HFF-Myc (cell line): ENCODE results near the gene NPAS2.

ENCODE experiments used
- DNase-seq: peaks from one replicate; pipeline ENCODE4 v3.0.0-alpha.2; 2011; ENCODE audit warnings: low read depth; ENCODE audit errors: extremely low read depth
- H3K4me3 ChIP-seq: replicated peaks from 2 replicates; pipeline ENCODE4 v1.5.1; 2011; ENCODE audit warnings: low read depth, mild to moderate bottlenecking, control low read depth, low read length
- TF ChIP-seq, protein P1 (sequence below): IDR thresholded peaks from 2 replicates; pipeline ENCODE4 v1.5.1; 2012; ENCODE audit warnings: mild to moderate bottlenecking, low read depth, low read length, control low read depth; ENCODE audit errors: missing control alignments

Gene NPAS2

DNA sequence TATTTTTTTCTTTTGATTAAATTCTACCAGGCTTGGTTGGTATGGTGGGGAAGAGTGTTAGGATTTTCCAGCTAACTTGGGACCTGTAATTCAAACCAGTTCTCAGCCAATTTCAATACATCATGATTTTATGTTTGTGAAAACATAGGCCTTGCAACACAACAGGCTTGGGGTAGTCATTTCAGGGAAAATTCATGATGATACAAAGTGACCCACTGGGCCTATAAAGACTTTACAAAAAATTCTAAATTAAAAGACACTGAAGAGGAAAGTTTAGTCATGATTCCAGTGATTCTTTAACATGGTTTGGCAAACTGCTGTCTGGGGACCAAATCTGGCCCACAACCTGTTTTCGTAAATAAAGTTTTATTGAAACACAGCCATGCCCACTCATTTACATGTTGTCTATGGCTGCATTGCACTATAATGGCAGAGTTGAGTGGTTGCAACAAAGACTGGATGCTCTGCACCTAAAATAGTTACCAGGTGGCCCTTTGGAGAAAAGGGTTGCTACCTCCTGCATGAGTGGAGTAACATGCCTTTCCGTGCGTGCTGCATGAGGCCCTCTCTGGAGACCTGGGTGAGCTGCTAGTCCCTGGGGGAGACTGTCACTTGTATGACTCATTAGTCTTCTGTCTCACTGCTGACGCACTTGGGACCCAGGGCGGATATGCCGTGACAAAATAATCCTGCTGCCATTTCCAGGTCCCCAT is 73.6 kb downstream of the NPAS2 start:
- TF ChIP-seq, protein P1, sequence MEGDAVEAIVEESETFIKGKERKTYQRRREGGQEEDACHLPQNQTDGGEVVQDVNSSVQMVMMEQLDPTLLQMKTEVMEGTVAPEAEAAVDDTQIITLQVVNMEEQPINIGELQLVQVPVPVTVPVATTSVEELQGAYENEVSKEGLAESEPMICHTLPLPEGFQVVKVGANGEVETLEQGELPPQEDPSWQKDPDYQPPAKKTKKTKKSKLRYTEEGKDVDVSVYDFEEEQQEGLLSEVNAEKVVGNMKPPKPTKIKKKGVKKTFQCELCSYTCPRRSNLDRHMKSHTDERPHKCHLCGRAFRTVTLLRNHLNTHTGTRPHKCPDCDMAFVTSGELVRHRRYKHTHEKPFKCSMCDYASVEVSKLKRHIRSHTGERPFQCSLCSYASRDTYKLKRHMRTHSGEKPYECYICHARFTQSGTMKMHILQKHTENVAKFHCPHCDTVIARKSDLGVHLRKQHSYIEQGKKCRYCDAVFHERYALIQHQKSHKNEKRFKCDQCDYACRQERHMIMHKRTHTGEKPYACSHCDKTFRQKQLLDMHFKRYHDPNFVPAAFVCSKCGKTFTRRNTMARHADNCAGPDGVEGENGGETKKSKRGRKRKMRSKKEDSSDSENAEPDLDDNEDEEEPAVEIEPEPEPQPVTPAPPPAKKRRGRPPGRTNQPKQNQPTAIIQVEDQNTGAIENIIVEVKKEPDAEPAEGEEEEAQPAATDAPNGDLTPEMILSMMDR = no peak
- H3K4me3 ChIP-seq = no peak overlapping the region
- no peak for DNase-seq

DNA sequence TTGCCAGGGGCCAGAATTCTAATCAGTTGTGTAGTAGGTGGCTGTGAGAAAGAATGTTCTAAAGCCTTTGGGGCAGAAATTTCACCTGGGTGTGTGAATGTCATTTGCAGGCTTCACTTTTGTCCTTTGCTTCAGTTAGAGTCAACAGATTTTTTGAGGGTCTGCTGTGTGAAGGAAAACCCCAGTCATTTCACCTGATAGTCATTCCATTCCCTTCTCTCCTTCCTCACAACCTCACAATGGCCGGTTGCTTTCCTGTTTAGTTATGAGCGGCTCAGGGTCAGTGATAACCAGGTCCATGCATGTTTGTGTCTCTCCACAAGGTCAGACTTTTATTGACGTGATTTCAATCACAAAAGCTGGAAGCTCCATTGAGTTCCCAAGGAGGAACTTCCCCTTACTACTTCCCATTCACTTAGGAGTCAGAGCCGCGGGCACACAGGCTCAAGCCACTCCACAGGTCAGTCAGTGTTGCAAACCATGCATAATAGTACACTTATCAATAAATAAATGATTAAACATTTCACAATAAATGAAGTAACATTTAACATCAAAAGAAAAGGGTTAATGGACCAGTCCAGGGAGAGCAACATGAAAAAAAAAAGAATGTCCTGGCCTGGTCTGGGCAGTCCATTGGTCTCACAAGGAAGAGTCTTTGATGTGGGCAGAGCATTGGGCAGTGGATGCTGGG is 74.3 kb downstream of the NPAS2 start:
- no peak for DNase-seq
- TF ChIP-seq, protein P1 = no peak
- no peak overlapping the region for H3K4me3 ChIP-seq

DNA sequence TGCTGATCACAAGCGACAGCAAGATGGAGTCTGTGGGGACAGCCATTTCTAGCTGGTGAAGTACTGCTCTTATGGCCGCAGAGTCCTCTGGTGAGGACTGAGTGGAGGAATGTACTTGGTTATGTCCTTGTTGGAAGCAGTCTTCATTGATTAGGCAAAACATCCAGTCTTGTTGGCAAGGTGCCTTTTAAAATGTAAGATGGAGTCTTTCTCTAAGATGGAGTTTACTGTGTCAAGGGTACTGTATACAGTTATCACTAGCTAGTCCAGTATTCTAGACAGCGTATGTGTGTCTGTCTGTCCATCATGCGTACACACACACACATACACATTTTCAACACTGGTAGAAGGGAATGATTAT is 74.8 kb downstream of the NPAS2 start:
- no peak overlapping the region for H3K4me3 ChIP-seq
- TF ChIP-seq, protein P1 = no peak
- no peak for DNase-seq

DNA sequence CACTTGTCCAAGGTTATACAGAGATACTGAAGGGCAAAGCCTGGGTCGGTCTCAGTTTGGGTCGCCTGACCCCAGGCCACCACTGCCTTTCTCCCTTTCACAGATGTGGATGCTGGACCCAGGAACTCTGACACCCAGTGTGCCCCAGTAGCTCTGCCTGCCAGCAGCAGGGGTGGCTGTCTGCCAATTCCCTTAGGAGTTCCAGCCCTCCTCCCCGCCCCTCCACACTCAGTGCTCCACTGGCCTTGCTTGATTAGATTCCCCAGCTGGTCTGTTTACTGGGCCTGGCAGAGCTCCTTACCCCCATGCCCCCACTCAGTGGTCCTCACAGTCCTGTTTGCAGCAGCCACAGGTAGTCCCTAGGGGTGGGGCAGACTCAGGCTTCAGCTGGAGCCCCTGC is 75.5 kb downstream of the NPAS2 start:
- TF ChIP-seq, protein P1 = no peak
- H3K4me3 ChIP-seq = no peak overlapping the region
- DNase-seq = no peak

DNA sequence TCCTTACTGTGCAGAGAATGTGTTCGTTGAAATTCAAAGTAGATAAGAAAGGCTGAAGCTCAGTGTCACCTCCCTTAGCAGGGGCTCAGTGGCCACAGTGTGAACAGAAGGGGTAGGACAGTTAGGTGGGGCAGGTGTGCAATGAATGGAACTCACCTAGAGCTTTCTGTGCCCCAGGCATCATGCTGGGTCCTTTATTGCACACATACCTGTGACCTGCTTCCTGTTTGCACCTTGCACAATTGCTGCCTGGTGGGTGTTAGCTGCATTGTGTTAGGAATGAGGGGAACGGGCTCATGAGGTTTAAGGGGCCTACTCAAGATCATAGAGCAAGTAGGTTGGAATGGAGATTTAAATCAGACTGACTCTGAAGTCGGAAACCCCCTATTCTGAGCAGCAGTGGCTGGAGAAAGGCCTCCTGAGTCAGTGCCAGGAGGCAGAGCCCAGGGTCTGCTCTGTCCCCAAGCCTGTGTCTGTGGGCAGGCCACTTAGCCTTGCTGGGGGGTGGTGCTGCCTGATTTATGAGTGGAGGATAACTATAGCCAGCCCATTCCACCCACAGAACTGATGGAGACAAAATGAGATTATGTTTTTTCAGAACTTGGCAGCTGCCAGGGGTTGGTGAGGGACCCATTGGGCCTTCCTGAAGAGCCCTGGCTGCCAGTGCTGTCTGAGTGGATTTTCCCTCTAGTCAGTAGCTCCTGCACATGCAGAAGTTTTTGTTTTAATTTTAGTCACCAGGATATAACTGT is 76.2 kb downstream of the NPAS2 start:
- DNase-seq = no peak
- H3K4me3 ChIP-seq = no peak overlapping the region
- TF ChIP-seq, protein P1 = no peak

DNA sequence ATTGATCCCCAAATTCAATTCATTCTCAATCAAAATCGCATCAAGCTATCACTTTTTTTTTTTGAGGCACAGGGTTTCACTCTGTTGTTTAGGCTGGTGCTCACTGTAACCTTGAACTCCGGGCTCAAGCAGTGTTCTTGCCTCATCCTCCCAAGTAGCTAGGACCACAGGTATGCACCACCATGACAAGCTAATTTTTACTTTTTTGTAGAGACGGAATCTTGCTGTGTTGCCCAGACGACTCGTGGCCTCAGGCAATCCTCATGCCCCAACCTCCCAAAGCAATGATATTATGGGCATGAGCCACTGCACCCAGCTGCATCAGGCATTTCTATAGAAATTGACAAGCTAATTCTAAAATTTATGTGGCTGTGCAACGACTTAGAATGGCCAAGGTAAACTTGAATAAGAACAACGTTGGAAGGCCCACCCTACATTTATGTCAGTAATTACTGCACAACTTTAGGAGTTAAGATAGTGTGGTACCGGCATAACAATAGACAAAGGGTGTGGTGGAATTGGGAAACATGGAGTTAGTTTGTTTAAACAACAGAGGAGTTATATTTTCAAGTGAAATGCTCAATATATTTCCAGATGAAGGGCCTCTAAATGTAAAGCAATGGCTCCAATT is 78.2 kb downstream of the NPAS2 start:
- no peak for DNase-seq
- TF ChIP-seq, protein P1 = no peak
- H3K4me3 ChIP-seq = no peak overlapping the region
